ENCODE results near the gene TAF1B.

- TF ChIP-seq CTCF (IDR thresholded peaks at IDR 0.05) (no peak), POLR2A (IDR thresholded peaks at IDR 0.05) (no peak)
Measured at GRCh38 chr2:9937258-9937657, 94.0 kb downstream of the TAF1B start.
